Pancreas (tissue), 10 donors: Measurements from ENCODE around the gene URM1. TPM values are rescaled to one million over a fixed set of nuclear protein-coding genes. Genes with fewer than 3 reads are reported as not detected.
A peak's percentile ranks its signal among the peaks of the same experiment; 100 is the strongest.

Source experiments
- ATAC-seq, 4 donors: fragments of 200-7000 bp; cut with Tn5 transposase; one replicate each; pipeline versions ENCODE4 v1.8.0 to v1.9.1; 2020; ENCODE audit warnings: mild to moderate bottlenecking in 4 of 4, moderate library complexity in 4 of 4
- DNase-seq, 6 donors: peaks; one replicate each; pipeline ENCODE4 v3.0.0-alpha.2; 2020
- FAIRE-seq: peaks from 2 replicates; lab custom pipeline; 2012; peaks lifted over from hg19 to GRCh38; lab: Jason Lieb, UNC
- H3K27ac ChIP-seq, 4 donors: fragments of 200-600 bp; sonication (generic); 1 replicate in 3 of 4; 2 replicates in 1 of 4; pipeline versions ENCODE4 v1.5.0 to v1.8.0; 2020
- H3K27me3 ChIP-seq, 4 donors: fragments of 200-600 bp; one replicate each; pipeline ENCODE4 v1.8.0; 2021
- H3K36me3 ChIP-seq, 3 donors: fragments of 200-600 bp; sonication (generic) in 1 of 3; one replicate each; pipeline versions ENCODE4 v1.5.0 to v1.8.0; 2020 to 2021
- H3K4me1 ChIP-seq, 3 donors: fragments of 200-600 bp; one replicate each; pipeline ENCODE4 v1.8.0; 2021
- H3K4me3 ChIP-seq, 4 donors: fragments of 200-600 bp; sonication (generic) in 2 of 4; one replicate each; pipeline versions ENCODE4 v1.5.0 to v1.8.0; 2020 to 2021
- H3K9me3 ChIP-seq, 4 donors: fragments of 200-600 bp; one replicate each; pipeline ENCODE4 v1.8.0; 2021
- WGBS, 2 donors: extraction: QIAGEN DNeasy Blood & Tissue Kit; methylation state at CpG; one replicate each; pipeline ENCODE4 v1.1.7; 2013; 5-methylcytosine and 5-hydroxymethylcytosine counted together
- intact Hi-C, 3 donors: fragments of 100-400 bp; cut with DNase I; formaldehyde crosslinking; loops; one replicate each; pipeline versions ENCODE4 v1.11.1 to v1.14.2; 2022
- polyA plus RNA-seq, 2 donors: library from polyadenylated mRNA; stranded (reverse); fragments of 200-250 nt; gene quantifications; one replicate each; pipeline ENCODE4 v1.2.3, GENCODE V29; 2013
- total RNA-seq, 6 donors: library from RNA; stranded (reverse); fragmentation: NEBNext Ultra II Directional in 4 of 6; extraction: Animal tissue kit (Norgen Biotek cat#: 25700) in 4 of 6; gene quantifications; one replicate each; pipeline versions ENCODE4 v1.2.1 to v1.2.4, GENCODE V29; 2021 to 2023
- TF ChIP-seq, protein P1 (sequence below), 4 donors: fragments of 200-600 bp; sonication (generic) in 3 of 4; IDR thresholded peaks; one replicate each; pipeline versions ENCODE4 v1.5.0 to v1.8.0; 2021; ENCODE audit warnings: antibody characterized with exemption in 4 of 4
- donor health status: healthy with polysubstance abuse.
- donor health status: DM: no; HTN: no; CAD: no; lungs with moderate emphysema.
- donor health status: DM: no; HTN: no; CAD: no.
- donor health status: control.
- donor health status: control.
- donor health status: Bipolar disorder and iron deficiency.
- donor health status: DM: yes; HTN: yes; CAD: no.
- donor health status: DM: no; HTN: no; CAD: no.
- donor health status: DM: no; HTN: no; CAD: no.
- donor health status: DM: yes; HTN: yes; CAD: no.

URM1 gene
- total and polyA plus RNA-seq, 8 donors = 18.5 to 46.1 (median 33.4) TPM

DNA sequence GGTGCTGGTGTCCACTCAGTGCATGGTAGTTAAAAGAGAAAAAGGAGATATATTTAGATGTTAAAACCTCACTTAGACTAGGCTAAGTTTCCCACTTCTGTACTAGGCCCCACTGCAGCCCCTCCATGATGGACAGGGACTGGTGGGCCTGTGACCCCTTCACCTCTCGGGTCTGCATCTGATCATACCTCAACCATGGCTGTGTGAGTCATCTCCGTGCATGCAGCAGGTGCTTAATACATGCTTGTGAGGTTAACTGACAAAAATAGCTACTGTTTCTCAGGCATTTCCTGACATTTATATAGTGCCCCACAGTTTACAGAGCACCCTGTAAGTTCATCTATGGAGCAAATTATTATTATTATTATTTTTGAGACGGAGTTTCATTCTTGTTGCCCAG lies 8.4 kb upstream of the URM1 start:
- FAIRE-seq = no peak
- TF ChIP-seq, protein P1, sequence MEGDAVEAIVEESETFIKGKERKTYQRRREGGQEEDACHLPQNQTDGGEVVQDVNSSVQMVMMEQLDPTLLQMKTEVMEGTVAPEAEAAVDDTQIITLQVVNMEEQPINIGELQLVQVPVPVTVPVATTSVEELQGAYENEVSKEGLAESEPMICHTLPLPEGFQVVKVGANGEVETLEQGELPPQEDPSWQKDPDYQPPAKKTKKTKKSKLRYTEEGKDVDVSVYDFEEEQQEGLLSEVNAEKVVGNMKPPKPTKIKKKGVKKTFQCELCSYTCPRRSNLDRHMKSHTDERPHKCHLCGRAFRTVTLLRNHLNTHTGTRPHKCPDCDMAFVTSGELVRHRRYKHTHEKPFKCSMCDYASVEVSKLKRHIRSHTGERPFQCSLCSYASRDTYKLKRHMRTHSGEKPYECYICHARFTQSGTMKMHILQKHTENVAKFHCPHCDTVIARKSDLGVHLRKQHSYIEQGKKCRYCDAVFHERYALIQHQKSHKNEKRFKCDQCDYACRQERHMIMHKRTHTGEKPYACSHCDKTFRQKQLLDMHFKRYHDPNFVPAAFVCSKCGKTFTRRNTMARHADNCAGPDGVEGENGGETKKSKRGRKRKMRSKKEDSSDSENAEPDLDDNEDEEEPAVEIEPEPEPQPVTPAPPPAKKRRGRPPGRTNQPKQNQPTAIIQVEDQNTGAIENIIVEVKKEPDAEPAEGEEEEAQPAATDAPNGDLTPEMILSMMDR (IDR thresholded peaks at IDR 0.05) = no peak
- no peak overlapping the region for H3K27ac ChIP-seq

DNA sequence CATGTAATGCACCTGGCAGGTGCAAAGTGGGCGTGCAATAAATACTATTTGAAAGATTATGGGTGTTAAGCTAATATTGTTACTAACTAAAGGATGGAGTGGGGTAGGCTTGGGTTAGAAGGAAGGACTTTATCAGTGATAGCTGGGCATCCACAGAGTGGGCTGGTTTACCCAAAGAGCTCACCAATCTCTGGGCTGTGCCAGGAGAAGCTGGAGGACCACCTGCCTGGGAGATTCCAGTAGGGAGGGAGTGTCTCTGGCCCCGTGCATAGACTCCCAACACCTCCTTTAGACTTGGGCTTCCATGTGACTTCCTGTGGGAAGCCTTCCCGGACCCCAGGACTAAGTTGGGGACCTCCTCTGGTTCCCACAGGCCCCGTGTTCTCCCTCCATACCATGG lies 5.6 kb upstream of the URM1 start:
- Histone ChIP-seq H3K4me3 (no peak overlapping the region), H3K27ac (no peak overlapping the region), H3K4me1 (peaks cover 5 to 13% (median 7%) of the 10 kb centered on the region in 3 donors), H3K36me3 (no peaks in the 10 kb centered on the region), H3K27me3 (no peaks in the 10 kb centered on the region), H3K9me3 (no peaks in the 10 kb centered on the region)
- ATAC-seq (no peak), DNase-seq (no peak), FAIRE-seq (no peak)
- WGBS, 2 donors = 75 to 86% methylated on average over 4 of the region's 4 CpGs
- TF ChIP-seq, protein P1 (IDR thresholded peaks at IDR 0.05) = no peak
- intact Hi-C loops = no loop called here

More for the DNA sequence above, 8.4 kb upstream of the URM1 start:
- no peaks in the 10 kb centered on the region for H3K27me3 ChIP-seq
- H3K4me1 ChIP-seq = peaks cover 0 to 7% (median 6%) of the 10 kb centered on the region in 3 donors
- DNase-seq = no peak
- no peak for ATAC-seq
- H3K4me3 ChIP-seq = no peak overlapping the region
- no peaks in the 10 kb centered on the region for H3K9me3 ChIP-seq
- WGBS, 2 donors = 58 to 76% methylated on average over 3 of the region's 3 CpGs
- no peaks in the 10 kb centered on the region for H3K36me3 ChIP-seq
- intact Hi-C loops = no loop called here

DNA sequence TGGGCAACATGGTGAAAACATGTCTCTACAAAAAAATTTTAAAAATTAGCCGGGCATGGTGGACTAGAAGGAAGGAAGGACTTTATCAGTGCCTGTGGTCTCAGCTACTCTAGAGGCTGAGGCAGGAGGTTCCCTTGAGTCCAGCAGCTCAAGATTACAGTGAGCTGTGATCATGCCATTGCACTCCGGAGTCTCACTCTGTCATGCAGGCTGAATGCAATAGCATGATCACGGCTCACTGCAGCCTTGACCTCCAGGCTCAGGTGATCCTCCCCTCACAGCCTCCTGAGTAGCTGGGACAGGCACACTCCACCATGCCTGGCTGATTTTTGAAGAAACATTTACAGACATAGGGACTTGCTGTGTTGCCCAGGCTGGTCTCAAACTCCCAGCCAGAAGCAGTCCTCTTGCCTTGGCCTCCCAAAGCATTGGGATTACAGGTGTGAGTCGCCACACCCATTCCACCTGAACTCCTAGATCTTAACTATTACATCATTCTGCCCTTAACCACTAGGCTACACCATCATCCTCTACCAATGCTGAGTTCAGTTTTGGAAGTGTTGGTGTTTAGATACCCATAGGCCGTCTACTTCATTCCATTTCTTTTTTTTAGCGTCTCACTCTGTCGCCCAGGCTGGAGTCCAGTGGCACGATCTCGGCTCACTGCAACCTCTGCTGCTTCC lies 2.0 kb upstream of the URM1 start:
- peaks cover 6 to 18% (median 6%) of the 10 kb centered on the region in 3 donors for H3K4me1 ChIP-seq
- WGBS, 2 donors = 92 to 94% methylated on average over 9 of the region's 9 CpGs
- no peak overlapping the region for H3K4me3 ChIP-seq
- TF ChIP-seq, protein P1 (IDR thresholded peaks at IDR 0.05) = no peak
- DNase-seq = no peak
- ATAC-seq = no peak
- no peaks in the 10 kb centered on the region for H3K36me3 ChIP-seq
- FAIRE-seq = no peak
- H3K27me3 ChIP-seq = no peaks in the 10 kb centered on the region
- no peaks in the 10 kb centered on the region for H3K9me3 ChIP-seq
- intact Hi-C loops = no loop called here
- no peak overlapping the region for H3K27ac ChIP-seq

DNA sequence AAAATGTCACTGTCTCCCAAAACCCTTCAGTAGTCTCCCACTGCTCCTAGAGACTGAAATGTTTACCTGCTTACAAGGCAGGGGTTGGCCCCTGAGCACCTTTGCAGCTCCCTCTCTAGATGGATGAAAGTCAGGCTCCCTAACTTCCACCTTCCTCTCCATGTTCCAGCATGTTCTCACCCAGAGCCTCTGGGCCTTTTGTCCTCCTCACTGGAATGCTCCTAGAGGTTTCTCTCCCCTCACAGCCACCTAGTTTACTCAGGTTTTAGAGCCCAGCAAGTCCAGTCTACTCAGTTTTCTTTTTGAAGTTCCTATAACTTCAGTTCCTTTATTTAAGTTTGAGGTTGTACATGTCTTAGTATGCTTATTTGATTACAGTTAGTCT lies 815 bp upstream of the URM1 start:
- no peak for ATAC-seq
- no peaks in the 10 kb centered on the region for H3K27me3 ChIP-seq
- H3K9me3 ChIP-seq = no peaks in the 10 kb centered on the region
- H3K27ac ChIP-seq = peak overlapping the region; percentile 80 to 91 (median 86)
- peak overlapping the region; percentile 69 to 94 (median 84) for H3K4me3 ChIP-seq
- H3K4me1 ChIP-seq = peaks cover 6 to 18% (median 6%) of the 10 kb centered on the region in 3 donors
- no peak for FAIRE-seq
- intact Hi-C loops = no loop called here
- H3K36me3 ChIP-seq = no peaks in the 10 kb centered on the region
- TF ChIP-seq, protein P1 (IDR thresholded peaks at IDR 0.05) = no peak
- DNase-seq = no peak

DNA sequence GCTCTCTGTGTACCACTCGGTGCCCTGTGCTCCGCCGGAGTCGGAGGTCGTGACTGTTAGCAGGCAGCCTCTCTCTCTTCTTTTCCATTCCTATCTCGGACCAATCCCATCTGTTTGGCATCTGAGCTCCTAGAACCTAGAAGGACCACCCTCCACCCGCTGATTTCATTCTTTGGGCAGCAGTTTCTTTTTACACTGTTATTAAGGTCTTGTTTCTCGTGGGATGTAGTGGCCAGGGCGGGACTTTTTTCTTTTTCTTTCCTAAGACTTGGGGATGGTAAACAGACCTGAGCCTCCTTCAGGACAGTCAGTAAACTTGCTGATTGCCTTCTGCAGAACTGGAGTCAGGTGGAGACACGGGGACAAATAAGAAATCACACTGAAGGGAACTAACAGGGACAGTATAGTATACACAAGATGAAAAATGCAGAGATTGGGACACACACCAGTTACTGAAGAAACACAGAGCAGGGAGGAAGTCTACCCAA lies 500 bp downstream of the URM1 start:
- Histone ChIP-seq H3K36me3 (no peaks in the 10 kb centered on the region), H3K27me3 (no peaks in the 10 kb centered on the region), H3K27ac (peak overlapping the region; percentile 44 to 91 (median 76)), H3K4me1 (peaks cover 6 to 18% (median 6%) of the 10 kb centered on the region in 3 donors), H3K9me3 (no peaks in the 10 kb centered on the region), H3K4me3 (peak overlapping the region; percentile 69 to 94 (median 84))
- FAIRE-seq (no peak), ATAC-seq (no peak), DNase-seq (no peak)
- 0% methylated on average over 10 of the region's 10 CpGs for WGBS, 2 donors
- intact Hi-C loops = no loop called here
- TF ChIP-seq, protein P1 (IDR thresholded peaks at IDR 0.05) = no peak
